Keratinocyte (primary cell): Measurements from ENCODE around the gene PDZRN3. TPM values are rescaled to one million over a fixed set of nuclear protein-coding genes. Genes with fewer than 3 reads are reported as not detected.

Experiments used
- DNase-seq: peaks from one replicate; pipeline ENCODE4 v3.0.0-alpha.2; 2011; ENCODE audit warnings: low read depth, missing footprints, low spot score
- FAIRE-seq: peaks from 2 replicates; lab custom pipeline; 2011; peaks lifted over from hg19 to GRCh38; lab: Jason Lieb, UNC
- H2AFZ ChIP-seq: 2 replicates; pipeline ENCODE4 v1.6.0; 2012; ENCODE audit warnings: low read length, control low read depth, inconsistent platforms; ENCODE audit not compliant: control insufficient read depth
- H3K27ac ChIP-seq: 2 replicates; pipeline ENCODE4 v1.5.1; 2011; ENCODE audit warnings: low read length; ENCODE audit not compliant: control insufficient read depth, insufficient read depth
- H3K27me3 ChIP-seq: 3 replicates; pipeline ENCODE4 v1.6.0; 2011; ENCODE audit warnings: low read length; ENCODE audit not compliant: control insufficient read depth, insufficient read depth; ENCODE audit errors: extremely low read depth
- H3K36me3 ChIP-seq, 2 experiments: 2 replicates in 1 of 2; 3 replicates in 1 of 2; pipeline ENCODE4 v1.5.1; 2011; ENCODE audit warnings: low read length in 2 of 2, mild to moderate bottlenecking in 1 of 2; ENCODE audit not compliant: control insufficient read depth in 2 of 2, insufficient read depth in 2 of 2; ENCODE audit errors: extremely low read depth in 1 of 2
- H3K4me1 ChIP-seq: 3 replicates; pipeline ENCODE4 v1.5.1; 2011; ENCODE audit warnings: low read length; ENCODE audit not compliant: control insufficient read depth, insufficient read depth; ENCODE audit errors: extremely low read depth
- H3K4me2 ChIP-seq: 3 replicates; pipeline ENCODE4 v1.6.0; 2011; ENCODE audit warnings: low read depth, low read length; ENCODE audit not compliant: control insufficient read depth, insufficient read depth; ENCODE audit errors: extremely low read depth
- H3K4me3 ChIP-seq, 3 experiments: fragments of 200-600 bp in 1 of 3; sonication (generic) in 1 of 3; 2 replicates in 2 of 3; 3 replicates in 1 of 3; pipeline ENCODE4 v1.5.1; 2011 to 2016; ENCODE audit warnings: low read length in 3 of 3, mild to moderate bottlenecking in 3 of 3, control low read depth in 2 of 3, inconsistent platforms in 1 of 3, low read depth in 1 of 3, mixed read lengths in 1 of 3, mixed run types in 1 of 3, moderate library complexity in 1 of 3; ENCODE audit not compliant: control insufficient read depth in 2 of 3, insufficient read depth in 2 of 3; ENCODE audit errors: extremely low read depth in 1 of 3
- H3K79me2 ChIP-seq: 2 replicates; pipeline ENCODE4 v1.6.0; 2012; ENCODE audit warnings: low read length; ENCODE audit not compliant: control insufficient read depth, insufficient read depth
- H3K9ac ChIP-seq: 3 replicates; pipeline ENCODE4 v1.6.0; 2011; ENCODE audit warnings: low read length; ENCODE audit not compliant: control insufficient read depth, insufficient read depth; ENCODE audit errors: extremely low read depth
- H3K9me1 ChIP-seq: 3 replicates; pipeline ENCODE4 v1.6.0; 2011; ENCODE audit warnings: low read length; ENCODE audit not compliant: control insufficient read depth, insufficient read depth; ENCODE audit errors: extremely low read depth
- H3K9me3 ChIP-seq: 2 replicates; pipeline ENCODE4 v1.5.1; 2012; ENCODE audit warnings: low read depth, low read length; ENCODE audit not compliant: control insufficient read depth
- H4K20me1 ChIP-seq: 3 replicates; pipeline ENCODE4 v1.6.0; 2011; ENCODE audit warnings: low read length; ENCODE audit not compliant: control insufficient read depth, insufficient read depth; ENCODE audit errors: extremely low read depth
- EZH2 ChIP-seq: IDR thresholded peaks from one replicate; pipeline ENCODE4 v1.6.1; 2012; ENCODE audit warnings: inconsistent platforms, mild to moderate bottlenecking, low read length, moderate library complexity
- dilution Hi-C: fragments of 300-500 bp; cut with MboI; formaldehyde crosslinking; loops from one replicate; pipeline ENCODE4 v1.7.0; 2020; ENCODE audit warnings: low sequenced_read_pairs; ENCODE audit not compliant: extremely low pct_ligation_motif_present
- polyA plus RNA-seq, 5 experiments: library from polyadenylated mRNA; depleted of rRNA in 3 of 5; stranded (reverse) in 3 of 5; stranded (forward) in 1 of 5; unstranded in 1 of 5; fragments of >200 nt; gene quantifications; 1 replicate in 1 of 5; 2 replicates in 3 of 5; 3 replicates in 1 of 5; pipeline versions ENCODE4 v1.2.1 to v1.2.3, GENCODE V29; 2011 to 2012; ENCODE audit warnings: missing spikeins in 2 of 5, low read depth in 1 of 5, low replicate concordance in 1 of 5
- TF ChIP-seq, protein P1 (sequence below), 3 experiments: IDR thresholded peaks in 1 of 3; conservative IDR thresholded peaks in 1 of 3; optimal IDR thresholded peaks in 1 of 3; 2 replicates in 2 of 3; 3 replicates in 1 of 3; pipeline versions ENCODE3 to v1.5.1; 2011; ENCODE audit warnings: low read length in 3 of 3, mild to moderate bottlenecking in 3 of 3, moderate library complexity in 2 of 3, control low read depth in 1 of 3, inconsistent platforms in 1 of 3; ENCODE audit not compliant: insufficient read depth in 2 of 3; ENCODE audit errors: extremely low read depth in 1 of 3

Gene PDZRN3
- polyA plus RNA-seq, 1 donor (not counting 4 experiments of a cell fraction or from before 2014, with no cell fraction given): not detected

DNA sequence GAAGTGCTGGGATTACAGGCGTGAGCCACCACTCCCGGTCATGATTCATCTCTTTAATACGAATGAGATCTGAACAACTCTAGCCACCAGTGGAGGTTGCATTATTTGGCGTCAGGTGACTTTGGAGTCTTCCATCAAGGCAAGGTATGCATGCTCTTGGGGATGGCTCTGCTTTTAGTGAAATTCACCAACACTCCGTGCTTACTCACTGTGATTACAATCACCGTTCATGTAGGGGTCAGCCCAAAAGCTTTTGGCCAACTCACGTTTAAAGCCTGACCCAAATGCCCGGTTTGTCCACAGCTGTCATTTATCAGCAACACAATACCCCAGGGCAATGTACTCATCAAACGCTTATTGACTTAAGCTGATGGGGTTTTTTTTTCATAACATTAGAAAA is 155.4 kb downstream of the PDZRN3 start:
- FAIRE-seq: no peak
- H3K4me2 ChIP-seq: no peak overlapping the region
- no peak for DNase-seq
- no peaks in the 10 kb centered on the region for H3K36me3 ChIP-seq
- no peaks in the 10 kb centered on the region for H3K9me1 ChIP-seq
- no peaks in the 10 kb centered on the region for H3K79me2 ChIP-seq
- no peaks in the 10 kb centered on the region for H3K4me1 ChIP-seq
- no peaks in the 10 kb centered on the region for H4K20me1 ChIP-seq
- TF ChIP-seq EZH2: no peak
- TF ChIP-seq, protein P1, sequence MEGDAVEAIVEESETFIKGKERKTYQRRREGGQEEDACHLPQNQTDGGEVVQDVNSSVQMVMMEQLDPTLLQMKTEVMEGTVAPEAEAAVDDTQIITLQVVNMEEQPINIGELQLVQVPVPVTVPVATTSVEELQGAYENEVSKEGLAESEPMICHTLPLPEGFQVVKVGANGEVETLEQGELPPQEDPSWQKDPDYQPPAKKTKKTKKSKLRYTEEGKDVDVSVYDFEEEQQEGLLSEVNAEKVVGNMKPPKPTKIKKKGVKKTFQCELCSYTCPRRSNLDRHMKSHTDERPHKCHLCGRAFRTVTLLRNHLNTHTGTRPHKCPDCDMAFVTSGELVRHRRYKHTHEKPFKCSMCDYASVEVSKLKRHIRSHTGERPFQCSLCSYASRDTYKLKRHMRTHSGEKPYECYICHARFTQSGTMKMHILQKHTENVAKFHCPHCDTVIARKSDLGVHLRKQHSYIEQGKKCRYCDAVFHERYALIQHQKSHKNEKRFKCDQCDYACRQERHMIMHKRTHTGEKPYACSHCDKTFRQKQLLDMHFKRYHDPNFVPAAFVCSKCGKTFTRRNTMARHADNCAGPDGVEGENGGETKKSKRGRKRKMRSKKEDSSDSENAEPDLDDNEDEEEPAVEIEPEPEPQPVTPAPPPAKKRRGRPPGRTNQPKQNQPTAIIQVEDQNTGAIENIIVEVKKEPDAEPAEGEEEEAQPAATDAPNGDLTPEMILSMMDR (optimal IDR thresholded peaks at IDR 0.05 in 1 of 3, IDR thresholded peaks at IDR 0.05 in 1 of 3, conservative IDR thresholded peaks at IDR 0.05 in 1 of 3; ENCODE audit: extremely low read depth in 1 of 3, insufficient read depth in 2 of 3, low read length in 3 of 3): no peak
- no peaks in the 10 kb centered on the region for H3K9me3 ChIP-seq
- dilution Hi-C loops: no loop called here
- no peak overlapping the region for H2AFZ ChIP-seq
- H3K27ac ChIP-seq: no peak overlapping the region
- no peak overlapping the region for H3K9ac ChIP-seq
- no peaks in the 10 kb centered on the region for H3K27me3 ChIP-seq
- H3K4me3 ChIP-seq: no peak overlapping the region

DNA sequence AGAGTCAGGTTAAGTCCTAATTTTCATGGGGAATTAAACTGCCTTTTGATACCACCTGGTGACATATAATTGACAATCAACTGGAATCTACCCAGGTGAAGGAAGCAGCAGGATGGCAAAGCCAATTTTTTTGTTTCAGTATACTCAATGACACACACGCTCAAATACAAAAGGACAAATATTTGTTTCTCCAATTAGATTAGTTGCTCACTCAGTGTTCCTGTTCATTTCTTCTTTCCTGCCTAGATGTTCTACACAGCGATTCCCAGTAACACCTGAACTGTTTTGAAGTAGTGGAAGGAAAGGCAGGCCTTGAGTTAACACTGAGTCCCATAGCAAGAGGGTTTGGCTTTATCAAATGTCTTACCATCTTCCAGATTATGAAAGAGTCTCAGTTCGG is 157.5 kb downstream of the PDZRN3 start:
- FAIRE-seq: no peak
- dilution Hi-C loops: no loop called here
- TF ChIP-seq EZH2: no peak
- TF ChIP-seq, protein P1 (optimal IDR thresholded peaks at IDR 0.05 in 1 of 3, IDR thresholded peaks at IDR 0.05 in 1 of 3, conservative IDR thresholded peaks at IDR 0.05 in 1 of 3; ENCODE audit: extremely low read depth in 1 of 3, insufficient read depth in 2 of 3, low read length in 3 of 3): no peak

More for the DNA sequence above, 157.5 kb downstream of the PDZRN3 start:
- Histone ChIP-seq H2AFZ (no peak overlapping the region), H3K4me1 (no peaks in the 10 kb centered on the region), H3K4me3 (no peak overlapping the region), H3K27ac (no peak overlapping the region), H3K9me3 (no peaks in the 10 kb centered on the region), H3K4me2 (no peak overlapping the region), H4K20me1 (no peaks in the 10 kb centered on the region), H3K36me3 (no peaks in the 10 kb centered on the region), H3K79me2 (no peaks in the 10 kb centered on the region), H3K9me1 (no peaks in the 10 kb centered on the region), H3K27me3 (no peaks in the 10 kb centered on the region), H3K9ac (no peak overlapping the region)
- DNase-seq: no peak
